ENCODE data around the gene RELT.

DNA sequence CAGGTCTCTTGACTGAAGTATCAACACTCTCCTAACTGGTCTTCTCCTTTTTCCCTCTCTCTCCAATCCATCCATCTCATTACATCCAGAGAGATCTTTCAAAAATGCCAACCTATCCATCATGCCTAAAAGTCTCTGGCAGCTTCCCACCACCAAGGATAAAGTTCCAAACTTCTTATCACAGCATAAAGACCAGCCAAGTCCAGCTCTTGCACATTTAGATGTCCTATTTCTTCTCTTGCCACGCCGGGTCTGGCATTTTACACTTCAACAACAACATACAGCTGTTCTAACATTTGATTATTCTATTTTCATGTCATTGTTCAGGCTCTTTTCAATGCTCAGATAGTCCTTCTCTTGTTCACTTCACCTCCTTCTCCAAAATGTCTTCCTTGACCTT lies 70.6 kb downstream of the RELT start:
- TF ChIP-seq, protein P1, sequence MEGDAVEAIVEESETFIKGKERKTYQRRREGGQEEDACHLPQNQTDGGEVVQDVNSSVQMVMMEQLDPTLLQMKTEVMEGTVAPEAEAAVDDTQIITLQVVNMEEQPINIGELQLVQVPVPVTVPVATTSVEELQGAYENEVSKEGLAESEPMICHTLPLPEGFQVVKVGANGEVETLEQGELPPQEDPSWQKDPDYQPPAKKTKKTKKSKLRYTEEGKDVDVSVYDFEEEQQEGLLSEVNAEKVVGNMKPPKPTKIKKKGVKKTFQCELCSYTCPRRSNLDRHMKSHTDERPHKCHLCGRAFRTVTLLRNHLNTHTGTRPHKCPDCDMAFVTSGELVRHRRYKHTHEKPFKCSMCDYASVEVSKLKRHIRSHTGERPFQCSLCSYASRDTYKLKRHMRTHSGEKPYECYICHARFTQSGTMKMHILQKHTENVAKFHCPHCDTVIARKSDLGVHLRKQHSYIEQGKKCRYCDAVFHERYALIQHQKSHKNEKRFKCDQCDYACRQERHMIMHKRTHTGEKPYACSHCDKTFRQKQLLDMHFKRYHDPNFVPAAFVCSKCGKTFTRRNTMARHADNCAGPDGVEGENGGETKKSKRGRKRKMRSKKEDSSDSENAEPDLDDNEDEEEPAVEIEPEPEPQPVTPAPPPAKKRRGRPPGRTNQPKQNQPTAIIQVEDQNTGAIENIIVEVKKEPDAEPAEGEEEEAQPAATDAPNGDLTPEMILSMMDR (CRISPR knock-in tag; IDR thresholded peaks at IDR 0.05), result no peak
- no peak for TF ChIP-seq SUZ12 (IDR thresholded peaks at IDR 0.05; ENCODE audit: low read depth, low read length)
- no peak for TF ChIP-seq FOXM1 (CRISPR knock-in tag; IDR thresholded peaks at IDR 0.05)
- TF ChIP-seq NCOR1 (IDR thresholded peaks at IDR 0.05; ENCODE audit: borderline replicate concordance, low read length), result no peak
